ENCODE results near the gene TPCN1.
"Not testable (repeated sequence)": the region's sequence is repeated elsewhere in the genome, so short reads cannot be mapped to it uniquely, and the experiment has no call there.

Gene TPCN1

DNA sequence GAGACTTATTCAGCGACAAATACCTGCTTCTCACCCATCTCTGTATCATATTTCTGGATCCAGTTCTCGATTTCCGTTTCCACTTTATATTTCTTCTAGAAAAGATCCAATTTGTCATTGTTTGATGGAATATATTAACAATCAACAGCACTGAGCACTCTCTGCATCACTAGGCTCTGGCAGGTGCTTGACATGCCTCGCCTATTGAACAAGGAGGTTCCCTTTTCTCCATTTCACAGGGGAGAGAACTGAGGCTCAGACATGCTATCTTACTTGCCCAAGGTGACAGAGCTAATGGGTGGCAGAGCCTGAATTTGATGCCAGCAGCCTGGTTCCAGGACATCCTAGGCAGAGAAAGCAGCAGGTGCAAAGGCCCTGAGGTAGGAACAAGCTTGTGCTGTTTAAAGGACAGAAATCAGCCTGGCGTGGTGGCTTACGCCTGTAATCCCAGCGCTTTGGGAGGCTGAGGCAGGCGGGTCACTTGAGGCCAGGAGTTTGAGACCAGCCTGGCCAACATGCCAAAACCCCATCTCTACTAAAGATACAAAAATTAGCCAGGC lies 23.7 kb upstream of the TPCN1 start:
- DNase-seq, result no peak

DNA sequence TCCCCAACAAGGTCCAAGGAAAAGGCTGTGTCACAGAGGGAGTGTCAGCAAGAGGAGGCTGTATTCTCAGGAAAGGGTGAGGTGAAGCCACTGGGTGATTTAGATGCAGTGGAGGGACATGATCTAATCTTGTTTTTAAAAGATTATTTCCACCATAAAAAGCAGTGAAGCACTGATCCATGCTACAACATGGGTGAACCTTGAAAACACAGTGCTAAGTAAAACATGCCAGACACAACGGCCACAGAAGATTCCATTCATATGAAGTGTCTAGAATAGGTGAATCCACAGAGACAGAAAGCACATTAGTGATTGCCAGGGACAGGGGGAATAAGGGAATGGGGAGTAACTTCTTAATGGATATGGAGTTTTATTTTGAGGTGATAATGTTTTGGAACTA lies 23.0 kb upstream of the TPCN1 start:
- no peak for DNase-seq

DNA sequence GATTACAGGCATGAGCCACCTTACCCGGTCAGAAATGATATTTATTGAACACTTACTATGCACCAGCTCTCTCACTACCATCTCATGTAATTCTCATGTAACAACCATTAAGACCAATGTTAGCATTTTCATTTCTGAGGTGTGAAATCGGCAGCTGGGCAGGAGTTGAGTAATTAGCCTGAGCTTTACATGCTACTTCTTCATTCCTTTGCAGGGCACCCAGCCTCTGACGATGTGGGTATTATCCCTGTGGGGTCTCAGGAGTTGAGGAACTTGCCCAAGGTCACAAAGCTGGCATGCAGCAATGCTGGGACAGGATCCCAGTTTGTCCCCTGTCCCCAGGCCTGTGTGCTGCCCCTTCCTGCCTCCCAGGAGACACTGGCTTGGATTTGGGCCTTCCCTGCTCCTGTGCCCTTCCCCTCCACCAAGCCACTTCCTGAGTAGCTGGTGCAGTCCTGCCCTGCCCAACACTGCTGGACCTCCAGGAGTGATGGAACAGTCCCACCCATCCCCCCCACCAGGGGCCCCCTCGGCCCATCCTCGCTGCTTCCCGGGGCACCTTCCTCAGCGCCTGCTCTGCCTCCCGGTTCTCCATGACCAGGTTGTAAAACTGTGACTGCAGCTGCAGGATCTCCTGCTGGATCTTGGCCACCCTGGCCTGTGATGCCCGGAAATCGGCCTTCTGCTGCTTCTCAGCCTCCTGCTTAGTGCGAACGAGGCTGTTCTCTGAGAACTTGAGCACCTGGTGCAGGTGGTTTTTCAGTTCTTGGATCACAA lies 21.1 kb upstream of the TPCN1 start:
- DNase-seq, result no peak

DNA sequence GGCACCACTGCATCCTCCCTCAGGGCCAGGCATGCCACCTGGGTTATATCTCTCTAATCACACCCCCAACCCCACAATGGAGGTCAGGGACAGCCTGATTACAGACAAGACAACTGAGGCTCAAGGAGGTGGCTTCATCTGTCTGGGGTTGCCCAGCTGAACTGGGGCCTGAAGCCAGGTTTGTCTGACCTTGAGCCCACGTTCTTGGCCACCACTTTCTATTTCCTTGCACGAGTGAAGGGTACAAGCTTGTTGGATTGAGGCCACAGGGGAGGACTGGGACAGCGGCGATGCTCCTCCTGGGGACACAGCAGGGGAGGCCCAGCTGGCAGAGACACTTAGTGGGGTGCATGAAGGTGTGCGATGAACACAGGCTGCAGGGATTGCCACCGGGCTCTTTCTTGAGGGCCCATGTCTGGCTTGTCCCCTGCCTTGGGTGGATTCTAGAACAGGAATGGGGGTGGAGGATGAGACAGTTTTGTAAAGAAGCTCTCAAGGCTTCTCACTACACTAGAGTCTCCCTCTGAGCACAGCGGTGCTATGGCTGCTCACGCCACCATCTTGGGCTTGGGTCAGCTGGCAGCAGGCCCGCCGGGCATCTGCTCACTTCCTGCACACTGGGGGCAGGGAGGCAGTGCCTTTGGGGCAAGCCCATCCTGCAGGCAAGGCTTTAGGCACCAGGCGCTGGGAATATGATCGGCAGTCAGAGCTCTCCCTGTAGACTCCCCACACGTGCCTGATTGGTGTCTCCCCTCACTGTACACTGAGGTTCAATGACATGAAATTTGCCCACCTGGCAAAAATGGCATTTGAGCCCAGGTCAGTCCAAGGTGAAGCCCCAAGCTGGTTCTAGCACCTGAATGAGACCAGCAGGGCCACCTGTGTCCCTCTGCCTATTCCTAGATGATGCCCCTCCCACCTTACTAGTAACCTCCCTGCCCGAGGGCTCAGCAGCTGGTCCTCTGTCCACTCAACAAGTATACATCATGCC lies 19.8 kb upstream of the TPCN1 start:
- no peak for DNase-seq

DNA sequence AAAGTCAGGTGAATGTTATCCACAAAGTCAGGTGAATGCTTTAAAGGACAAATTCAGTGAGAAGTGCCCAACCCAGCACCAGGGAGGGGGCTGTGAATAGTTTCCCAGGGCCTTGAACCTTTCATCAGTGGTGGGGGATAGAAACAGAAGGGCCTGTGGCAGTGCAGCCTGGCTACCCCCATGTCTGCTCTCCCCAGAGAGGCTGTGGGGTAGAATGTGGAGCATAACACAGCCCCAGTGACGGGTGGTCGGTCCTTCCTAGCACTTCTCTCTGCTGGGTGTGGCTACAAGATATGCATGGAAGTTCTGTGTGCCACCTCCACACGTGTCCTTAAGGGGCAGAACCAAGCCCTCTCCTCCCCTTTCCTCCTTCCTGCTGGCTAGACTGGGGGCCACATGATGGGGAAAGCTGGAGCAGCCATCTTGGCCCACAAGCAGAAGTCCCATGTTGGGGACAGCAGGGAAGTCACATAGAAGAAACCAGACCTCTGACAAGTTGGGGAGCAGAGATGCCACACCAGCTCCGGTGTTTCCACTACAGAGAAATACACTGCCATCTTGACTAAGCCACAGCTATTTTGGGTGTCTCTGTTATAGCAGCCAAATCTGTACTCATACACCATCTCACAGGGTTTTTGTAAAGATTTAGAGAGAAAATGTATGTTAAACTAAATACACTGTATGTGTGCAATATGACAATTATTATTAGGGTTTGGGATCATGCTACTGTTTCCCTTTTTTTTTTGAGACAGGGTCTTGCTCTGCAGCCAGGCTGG lies 18.8 kb upstream of the TPCN1 start:
- DNase-seq, result no peak

DNA sequence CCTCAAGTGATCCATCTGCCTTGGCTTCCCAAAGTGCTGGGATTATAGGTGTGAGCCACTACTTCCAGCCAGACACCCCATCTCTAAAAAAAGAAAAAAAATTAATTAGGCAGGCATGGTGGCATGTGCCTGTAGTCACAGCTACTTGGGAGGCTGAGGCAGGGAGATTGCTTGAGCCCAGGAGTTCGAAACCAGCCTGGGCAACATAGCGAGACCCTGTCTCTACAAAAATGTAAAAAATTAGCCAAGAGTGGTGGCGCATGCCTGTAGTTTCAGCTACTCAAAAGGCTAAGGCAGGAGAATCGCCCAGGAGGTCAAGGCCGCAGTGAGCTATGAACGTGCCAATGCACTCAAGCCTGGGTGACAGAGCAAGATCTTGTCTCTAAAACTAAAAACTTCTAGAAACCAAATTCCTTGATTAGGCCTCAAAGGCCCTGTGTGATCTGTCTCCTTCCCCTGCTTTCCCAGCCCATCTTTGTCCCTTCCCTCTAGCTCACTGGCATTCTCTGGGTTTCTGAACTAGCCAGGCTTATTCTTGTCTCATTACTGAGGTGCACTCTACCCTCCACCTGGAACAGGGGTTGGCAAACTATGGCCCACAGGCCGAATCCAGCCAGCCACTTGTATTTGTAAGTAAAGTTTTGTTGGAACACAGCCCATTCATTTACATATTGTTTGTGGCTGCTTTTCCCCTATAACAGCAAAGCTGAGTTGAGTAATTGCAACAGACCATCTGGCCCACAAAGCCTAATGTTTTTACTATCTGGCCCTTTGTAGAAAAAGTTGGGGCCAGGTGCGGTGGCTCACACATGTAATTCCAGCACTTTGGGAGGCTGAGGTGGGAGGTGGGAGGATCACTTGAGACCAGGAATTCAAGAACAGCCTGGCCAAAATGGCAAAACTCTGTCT lies 17.2 kb upstream of the TPCN1 start:
- no peak for DNase-seq

DNA sequence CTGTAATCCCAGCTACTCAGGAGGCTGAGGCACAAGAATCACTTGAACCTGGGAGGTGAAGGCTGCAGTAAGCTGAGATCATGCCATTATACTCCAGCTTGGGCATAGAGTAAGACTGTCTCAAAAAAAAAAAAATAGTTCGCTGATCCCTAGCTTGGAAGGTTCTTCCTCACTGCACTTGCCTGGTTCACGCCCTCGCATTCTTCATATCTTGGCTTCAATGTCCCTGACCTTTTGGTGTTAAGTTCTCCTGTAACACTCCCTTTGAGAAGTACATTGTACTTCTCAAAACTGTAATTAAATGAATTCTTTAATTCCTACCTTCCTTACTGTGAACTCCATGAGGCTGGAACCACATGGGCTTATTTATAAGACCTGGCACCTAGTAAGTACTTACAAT lies 16.5 kb upstream of the TPCN1 start:
- no peak for DNase-seq

DNA sequence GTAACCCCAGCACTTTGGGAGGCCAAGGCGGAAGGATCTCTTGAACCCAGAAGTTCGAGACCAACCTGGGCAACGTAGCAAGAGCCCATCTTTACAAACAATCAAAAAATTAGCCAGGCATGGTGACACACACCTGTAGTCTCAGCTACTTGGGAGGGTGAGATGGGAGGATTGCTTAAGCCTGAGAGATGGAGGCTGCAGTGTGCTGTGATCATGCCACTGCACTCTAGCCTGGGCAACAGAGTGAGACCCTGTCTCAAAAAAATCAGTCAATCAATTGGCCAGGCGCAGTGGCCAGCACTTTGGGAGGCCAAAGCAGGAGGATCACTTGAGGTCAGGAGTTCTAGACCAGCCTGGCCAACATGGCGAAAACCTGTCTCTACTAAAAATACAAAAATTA lies 14.5 kb upstream of the TPCN1 start:
- DNase-seq, result not testable (repeated sequence)

DNA sequence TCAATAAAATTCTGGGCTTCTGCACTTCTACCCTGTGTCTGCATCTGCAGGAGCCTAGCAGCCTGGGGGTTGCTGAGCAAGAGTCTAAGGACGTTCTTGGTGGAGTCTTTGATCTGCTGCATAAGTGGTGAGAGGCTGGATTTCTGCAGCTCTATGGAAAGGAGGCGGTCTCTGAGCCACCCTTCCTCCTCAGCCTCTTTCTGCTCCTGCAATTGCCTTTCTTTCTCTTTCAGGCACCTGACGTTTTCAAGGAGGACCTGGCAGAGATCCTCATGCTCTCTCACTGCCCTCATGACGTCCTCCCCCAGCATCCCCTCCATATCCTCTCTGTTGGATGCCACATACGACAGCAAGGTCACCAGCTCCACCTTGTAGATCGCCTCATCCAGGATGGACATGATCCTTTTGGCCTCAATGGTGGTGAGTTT lies 13.6 kb upstream of the TPCN1 start:
- DNase-seq, result no peak

DNA sequence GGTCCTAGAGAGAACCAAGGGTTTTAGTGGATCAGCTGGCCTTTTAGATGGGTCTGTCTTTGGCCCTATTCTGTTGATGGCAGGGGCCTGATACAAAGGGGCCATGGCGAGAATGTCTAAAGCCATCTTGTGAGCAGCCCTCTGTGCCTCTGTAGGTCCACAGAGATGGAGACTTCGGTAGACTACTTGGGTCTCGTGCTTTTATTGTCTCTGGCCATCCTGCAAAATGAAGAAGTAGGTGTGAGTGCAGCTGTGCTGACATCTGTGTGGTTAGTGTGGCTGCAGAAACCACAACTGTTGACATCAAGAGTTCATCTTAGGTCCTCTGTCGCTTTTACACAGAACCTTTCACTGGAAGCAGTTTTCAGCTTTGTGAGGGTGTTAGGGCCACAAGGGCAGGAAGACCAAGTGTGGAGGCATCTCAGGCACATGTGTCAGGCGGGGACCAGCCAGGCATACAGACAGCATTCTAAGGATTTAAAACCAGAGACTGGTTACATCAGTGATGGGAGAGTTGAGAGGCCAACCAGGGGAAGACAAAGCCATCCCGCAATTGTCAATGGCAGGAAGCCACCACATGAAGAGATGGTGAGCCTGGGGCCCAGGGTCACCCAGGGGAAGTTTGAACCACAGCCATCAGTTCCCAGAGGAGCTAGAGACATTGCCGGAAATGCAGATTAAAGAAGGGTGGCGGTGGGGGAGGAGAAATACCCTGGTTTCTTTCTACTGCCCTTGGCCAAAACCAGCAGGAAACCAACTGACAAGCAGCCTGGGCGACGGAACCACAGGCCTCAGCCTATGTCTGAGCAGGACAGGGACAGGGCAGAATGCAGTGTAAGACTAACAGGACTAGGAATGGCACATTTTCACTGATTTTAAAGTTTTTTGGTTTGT lies 13.0 kb upstream of the TPCN1 start:
- DNase-seq, result no peak

DNA sequence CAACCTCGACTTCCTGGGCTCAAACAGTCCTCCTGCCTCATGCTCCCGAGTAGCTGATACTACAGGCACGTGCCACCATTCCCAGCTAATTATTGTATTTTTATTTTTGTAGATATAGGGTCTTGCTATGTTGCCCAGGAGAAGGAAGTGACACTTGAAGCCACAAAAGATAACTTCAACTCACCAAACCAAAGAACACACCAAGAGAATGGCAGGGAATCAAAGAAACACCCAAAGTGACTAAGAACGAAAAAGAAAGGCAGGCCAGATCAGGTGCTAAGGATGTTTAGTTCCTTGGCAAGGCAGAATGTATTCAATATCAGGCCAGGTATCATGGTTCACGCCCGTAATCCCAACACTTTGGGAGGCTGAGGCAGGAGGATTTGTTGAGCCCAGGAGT lies 10.1 kb upstream of the TPCN1 start:
- no peak for DNase-seq

DNA sequence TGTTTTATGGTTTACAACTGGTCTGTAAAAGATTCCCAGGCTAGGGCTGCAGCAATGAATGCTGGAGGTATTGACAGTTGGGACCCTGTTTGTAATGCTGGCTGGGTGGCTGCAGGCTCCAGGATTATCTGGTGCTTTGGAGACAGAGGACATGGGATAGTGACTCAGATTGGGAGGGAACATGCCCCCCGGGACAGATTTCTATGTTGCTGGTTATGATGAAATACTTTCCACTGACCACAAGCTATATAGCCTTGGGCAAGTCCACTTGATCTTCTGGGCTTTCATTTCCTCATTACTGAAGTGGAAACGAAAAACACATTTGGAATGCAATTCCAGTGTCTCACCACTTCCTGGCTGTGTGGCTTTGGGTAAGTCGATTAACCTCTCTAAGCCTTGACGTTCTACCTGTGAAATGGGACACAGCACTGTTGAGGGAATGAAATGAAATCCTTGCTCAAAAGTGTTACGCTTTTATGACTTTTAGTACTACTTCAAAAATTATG lies 6.3 kb upstream of the TPCN1 start:
- DNase-seq, result no peak

DNA sequence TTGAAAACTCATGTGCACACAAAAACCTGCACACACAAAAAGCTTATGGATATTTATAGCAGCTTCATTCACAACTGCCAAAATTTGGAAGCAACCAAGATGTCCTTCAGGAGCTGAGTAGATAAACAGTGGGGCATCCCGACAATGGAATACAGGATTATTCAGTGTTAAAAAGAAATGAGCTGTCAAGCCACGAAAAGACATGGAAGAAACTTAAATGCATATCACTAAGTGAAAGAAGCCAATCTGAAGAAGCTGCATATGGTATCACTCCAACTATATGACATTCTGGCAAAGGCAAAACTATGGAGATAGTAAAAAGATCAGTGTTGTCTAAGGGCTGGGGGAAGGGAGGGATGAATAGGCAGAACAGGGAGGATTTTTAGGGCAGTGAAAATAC lies 5.2 kb upstream of the TPCN1 start:
- DNase-seq, result no peak

DNA sequence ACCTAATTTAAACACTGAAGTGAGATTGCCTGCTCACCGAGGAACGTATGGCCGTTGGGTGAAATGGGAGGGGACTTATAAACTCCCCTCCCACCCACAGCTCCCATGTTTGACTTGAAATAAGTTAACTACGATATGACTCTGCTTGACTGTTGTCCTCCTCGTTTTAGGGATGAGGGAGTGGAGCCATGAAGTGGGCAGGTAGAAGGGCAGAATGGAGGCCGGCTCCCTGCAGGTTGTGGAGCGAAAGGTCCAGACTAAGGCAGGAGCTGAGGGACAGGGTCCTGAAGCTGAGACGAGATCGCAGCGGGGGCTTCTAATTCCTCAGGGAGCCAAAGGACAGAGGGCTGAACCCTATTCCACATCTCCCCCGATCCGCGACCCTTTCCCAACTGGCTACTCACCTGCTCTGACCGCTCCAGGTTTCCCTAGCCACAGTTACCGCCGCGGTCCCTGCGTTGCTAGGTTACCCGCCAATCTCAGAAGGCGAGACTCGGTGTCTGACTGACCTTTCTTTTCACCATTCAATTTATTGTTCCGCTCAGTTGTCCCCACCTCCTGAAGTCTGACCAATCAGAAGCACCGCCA lies 577 bp upstream of the TPCN1 start:
- DNase-seq, result no peak

DNA sequence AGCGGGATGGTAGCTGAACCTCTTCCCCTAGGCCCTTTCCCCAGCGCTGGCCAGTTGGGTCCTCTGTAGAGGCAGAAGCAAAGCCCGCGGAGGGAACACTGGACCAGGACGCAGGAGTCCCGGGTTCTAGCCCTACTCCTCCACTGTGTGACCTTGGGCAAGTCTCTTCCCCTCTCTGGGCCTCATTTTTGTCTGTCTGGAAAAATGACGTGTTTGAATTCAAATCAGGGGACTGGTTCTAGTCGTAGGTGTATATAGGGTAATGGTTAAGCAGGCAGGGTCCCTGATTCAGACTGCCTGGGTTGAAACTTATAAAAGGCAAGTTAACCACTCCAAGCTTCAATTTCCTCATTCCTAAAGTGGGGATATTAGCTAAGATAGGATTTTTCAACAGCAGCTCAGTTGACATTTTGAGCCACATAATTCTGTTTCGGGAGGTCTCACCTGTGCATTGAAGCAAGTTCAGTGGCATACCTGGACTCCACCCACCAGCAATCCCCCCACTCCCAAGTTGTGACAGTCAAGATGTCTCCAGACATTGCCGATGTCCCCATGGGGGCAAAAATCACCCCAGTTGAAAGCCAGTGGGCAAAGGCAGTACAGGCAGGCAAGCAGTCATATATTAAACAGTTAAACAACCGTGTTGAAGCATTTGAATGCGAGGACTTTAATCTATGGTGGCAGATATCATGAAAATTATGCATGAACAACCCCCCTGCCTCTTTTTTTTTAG lies 899 bp downstream of the TPCN1 start:
- peak in 1 of 2 experiments; percentile 7 for DNase-seq

DNA sequence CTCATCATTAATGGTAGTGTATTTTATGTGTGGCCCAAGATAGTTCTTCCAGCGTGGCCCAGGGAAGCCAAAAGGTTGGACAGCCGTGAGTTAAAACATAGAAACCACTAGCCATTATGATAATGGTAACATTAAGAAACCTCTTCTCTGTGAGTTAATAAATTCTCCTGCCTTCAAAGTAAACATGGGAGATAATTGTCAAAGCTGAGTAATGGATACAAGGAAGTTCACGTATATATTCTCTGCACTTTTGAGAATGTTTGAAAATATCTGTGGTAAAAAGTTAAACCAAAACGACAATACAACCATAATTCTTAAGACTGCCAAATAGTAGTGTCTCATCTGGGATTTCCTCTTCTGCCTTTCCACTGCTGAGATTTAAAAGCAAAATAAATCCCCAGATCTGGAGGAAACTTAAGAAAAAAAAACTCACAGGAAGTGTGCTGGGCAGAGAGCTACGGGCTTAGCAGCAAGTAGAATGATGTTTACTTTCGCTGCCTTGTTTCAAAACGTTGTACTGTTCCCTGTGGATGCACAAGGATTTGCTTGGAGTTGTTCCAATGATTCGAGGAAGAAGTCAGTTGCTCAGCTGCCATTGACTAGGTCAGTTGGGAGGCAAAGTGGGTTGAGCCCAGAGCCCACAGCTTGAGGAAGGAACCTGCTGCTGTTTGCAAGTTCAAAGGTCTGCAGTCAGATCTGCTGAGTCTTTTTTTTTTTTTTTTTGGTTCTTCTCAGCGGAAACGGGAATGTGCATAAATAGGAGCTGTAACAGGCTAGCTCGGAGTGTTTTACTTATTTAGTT lies 1.7 kb downstream of the TPCN1 start:
- DNase-seq, result no peak

DNA sequence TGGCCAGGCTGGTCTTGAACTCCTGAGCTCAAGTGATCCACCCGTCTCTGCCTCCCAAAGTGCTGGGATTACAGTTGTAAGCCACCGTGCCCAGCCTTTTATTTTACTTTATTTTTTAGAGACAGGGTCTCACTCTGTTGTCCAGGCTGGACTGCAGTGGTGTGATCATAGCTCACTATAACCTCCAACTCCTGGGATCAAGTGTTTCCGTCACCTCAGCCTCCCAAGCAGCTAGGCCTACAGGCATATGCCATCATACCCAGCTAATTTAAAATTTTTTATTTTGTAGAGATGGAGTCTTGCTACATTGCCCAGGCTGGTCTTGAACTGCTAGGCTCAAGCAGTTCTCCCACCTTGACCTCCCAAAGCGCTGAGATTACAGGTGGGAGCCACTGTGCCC lies 3.7 kb downstream of the TPCN1 start:
- no peak for DNase-seq
